KMS-11 (cell line): Measurements from ENCODE around the gene CDH4.

Experiments used
- H2AFZ ChIP-seq: fragments of 200-600 bp; sonication (generic); 2 replicates; pipeline ENCODE4 v1.6.1; 2016; ENCODE audit warnings: antibody characterized with exemption, mixed run types, low read depth
- H3K27ac ChIP-seq: fragments of 200-600 bp; sonication (generic); 2 replicates; pipeline ENCODE4 v1.6.1; 2016; ENCODE audit warnings: mild to moderate bottlenecking, mixed run types
- H3K27me3 ChIP-seq: fragments of 200-600 bp; sonication (generic); 2 replicates; pipeline ENCODE4 v1.6.1; 2017; ENCODE audit warnings: mild to moderate bottlenecking, low read depth, mixed run types, moderate library complexity; ENCODE audit not compliant: insufficient read depth
- H3K36me3 ChIP-seq: fragments of 200-600 bp; sonication (generic); 2 replicates; pipeline ENCODE4 v1.6.1; 2017; ENCODE audit warnings: mild to moderate bottlenecking, mixed run types; ENCODE audit not compliant: insufficient read depth
- H3K4me1 ChIP-seq: fragments of 200-600 bp; sonication (generic); 2 replicates; pipeline ENCODE4 v1.6.1; 2016; ENCODE audit warnings: mild to moderate bottlenecking, low read depth, mixed run types; ENCODE audit not compliant: poor library complexity, severe bottlenecking
- H3K4me2 ChIP-seq: fragments of 200-600 bp; sonication (generic); 2 replicates; pipeline ENCODE4 v1.7.0; 2016; ENCODE audit warnings: mild to moderate bottlenecking, mixed run types
- H3K4me3 ChIP-seq: fragments of 200-600 bp; sonication (generic); IDR thresholded peaks from 2 replicates; pipeline ENCODE4 v1.6.1; 2017; ENCODE audit warnings: low read depth, low read length, mixed read lengths; ENCODE audit not compliant: insufficient read depth
- H3K79me2 ChIP-seq: fragments of 200-600 bp; sonication (generic); 2 replicates; pipeline ENCODE4 v1.6.1; 2016; ENCODE audit warnings: low read depth, mixed run types; ENCODE audit not compliant: insufficient read depth
- H3K9ac ChIP-seq: fragments of 200-600 bp; sonication (generic); 2 replicates; pipeline ENCODE4 v1.6.1; 2016; ENCODE audit warnings: mild to moderate bottlenecking, mixed run types
- H4K20me1 ChIP-seq: fragments of 200-600 bp; sonication (generic); 2 replicates; pipeline ENCODE4 v1.6.1; 2016; ENCODE audit warnings: mild to moderate bottlenecking, mixed run types; ENCODE audit not compliant: insufficient read depth
- CTCF ChIP-seq: fragments of 200-600 bp; sonication (generic); conservative IDR thresholded peaks from 2 replicates; pipeline ENCODE4 v1.6.1; 2017; ENCODE audit warnings: low read depth, mild to moderate bottlenecking, antibody characterized with exemption, low read length, moderate library complexity, mixed read lengths

The CDH4 gene

GRCh38 chr20:61613917-61614705, 362.1 kb downstream of the CDH4 start:
- Histone ChIP-seq H3K36me3 (no peaks in the 10 kb centered on the region), H4K20me1 (no peaks in the 10 kb centered on the region), H3K27ac (no peak overlapping the region), H3K79me2 (no peaks in the 10 kb centered on the region), H3K4me2 (no peak overlapping the region), H2AFZ (no peak overlapping the region), H3K9ac (no peak overlapping the region), H3K4me3 (no peak overlapping the region), H3K4me1 (no peaks in the 10 kb centered on the region), H3K27me3 (peaks cover 9% of the 10 kb centered on the region; the same call in 1 of the 2 replicates)
- TF ChIP-seq CTCF, result no peak

- Histone ChIP-seq H3K9ac (no peak overlapping the region), H3K27ac (no peak overlapping the region), H3K27me3 (peaks cover 9% of the 10 kb centered on the region; the same call in 1 of the 2 replicates), H3K36me3 (no peaks in the 10 kb centered on the region), H4K20me1 (no peaks in the 10 kb centered on the region), H3K4me2 (no peak overlapping the region), H2AFZ (no peak overlapping the region), H3K4me3 (no peak overlapping the region), H3K79me2 (no peaks in the 10 kb centered on the region), H3K4me1 (no peaks in the 10 kb centered on the region)
- no peak for TF ChIP-seq CTCF
Measured at GRCh38 chr20:61614706-61615100, 362.6 kb downstream of the CDH4 start.

GRCh38 chr20:61615806-61616205, 363.7 kb downstream of the CDH4 start:
- H2AFZ ChIP-seq, result no peak overlapping the region
- H3K4me1 ChIP-seq, result no peaks in the 10 kb centered on the region
- H3K4me3 ChIP-seq, result no peak overlapping the region
- H4K20me1 ChIP-seq, result no peaks in the 10 kb centered on the region
- H3K36me3 ChIP-seq, result no peaks in the 10 kb centered on the region
- no peak overlapping the region for H3K4me2 ChIP-seq
- H3K27me3 ChIP-seq, result peaks cover 9% of the 10 kb centered on the region; the same call in 1 of the 2 replicates
- no peaks in the 10 kb centered on the region for H3K79me2 ChIP-seq
- H3K27ac ChIP-seq, result no peak overlapping the region
- H3K9ac ChIP-seq, result no peak overlapping the region
- no peak for TF ChIP-seq CTCF

GRCh38 chr20:61619751-61620150, 367.7 kb downstream of the CDH4 start:
- Histone ChIP-seq H3K4me2 (no peak overlapping the region), H3K4me3 (no peak overlapping the region), H3K4me1 (no peaks in the 10 kb centered on the region), H3K27me3 (peaks cover 13% of the 10 kb centered on the region; the same call in 1 of the 2 replicates), H2AFZ (no peak overlapping the region), H3K79me2 (no peaks in the 10 kb centered on the region), H3K36me3 (no peaks in the 10 kb centered on the region), H4K20me1 (no peaks in the 10 kb centered on the region), H3K9ac (no peak overlapping the region), H3K27ac (no peak overlapping the region)
- TF ChIP-seq CTCF, result no peak
